ENCODE measurements around the gene RBM34.

- TF ChIP-seq CTCF (conservative IDR thresholded peaks at IDR 0.05) (no peak), EZH2 (IDR thresholded peaks at IDR 0.05; ENCODE audit: low read depth) (no peak)
Observed at GRCh38 chr1:235169986-235170385, 8.9 kb upstream of the RBM34 start.

All from PC-9 (cell line).